HG02840 (cell line): ENCODE data around the gene ALCAM.
"Not testable (repeated sequence)": the region's sequence is repeated elsewhere in the genome, so short reads cannot be mapped to it uniquely, and the experiment has no call there.

Experiments
- ATAC-seq: cut with Tn5 transposase; IDR thresholded peaks from one replicate; pipeline ENCODE4 v1.9.1; 2021; ENCODE audit warnings: mild to moderate bottlenecking, moderate library complexity, moderate number of reproducible peaks; ENCODE audit not compliant: unreplicated experiment, low FRiP score

The ALCAM gene

DNA sequence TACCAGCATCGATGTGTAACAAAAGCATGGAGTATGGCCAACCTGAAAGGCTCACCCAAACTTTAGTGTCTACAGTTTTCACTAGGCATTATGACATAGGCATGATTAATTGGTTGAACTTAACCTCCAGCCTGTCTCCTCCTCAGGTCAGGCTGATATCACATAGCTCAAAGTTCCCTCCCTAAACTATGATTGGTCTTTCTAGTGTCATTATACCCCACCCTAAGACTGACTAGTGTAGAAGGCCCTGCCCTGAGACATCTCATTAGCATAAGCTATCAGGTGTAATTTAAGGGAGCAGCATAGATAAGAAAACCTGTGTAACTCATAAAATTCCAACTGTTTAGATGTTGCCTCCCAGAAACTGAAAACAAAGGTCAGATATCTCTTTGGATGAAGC lies 195.2 kb downstream of the ALCAM start:
- no peak for ATAC-seq

DNA sequence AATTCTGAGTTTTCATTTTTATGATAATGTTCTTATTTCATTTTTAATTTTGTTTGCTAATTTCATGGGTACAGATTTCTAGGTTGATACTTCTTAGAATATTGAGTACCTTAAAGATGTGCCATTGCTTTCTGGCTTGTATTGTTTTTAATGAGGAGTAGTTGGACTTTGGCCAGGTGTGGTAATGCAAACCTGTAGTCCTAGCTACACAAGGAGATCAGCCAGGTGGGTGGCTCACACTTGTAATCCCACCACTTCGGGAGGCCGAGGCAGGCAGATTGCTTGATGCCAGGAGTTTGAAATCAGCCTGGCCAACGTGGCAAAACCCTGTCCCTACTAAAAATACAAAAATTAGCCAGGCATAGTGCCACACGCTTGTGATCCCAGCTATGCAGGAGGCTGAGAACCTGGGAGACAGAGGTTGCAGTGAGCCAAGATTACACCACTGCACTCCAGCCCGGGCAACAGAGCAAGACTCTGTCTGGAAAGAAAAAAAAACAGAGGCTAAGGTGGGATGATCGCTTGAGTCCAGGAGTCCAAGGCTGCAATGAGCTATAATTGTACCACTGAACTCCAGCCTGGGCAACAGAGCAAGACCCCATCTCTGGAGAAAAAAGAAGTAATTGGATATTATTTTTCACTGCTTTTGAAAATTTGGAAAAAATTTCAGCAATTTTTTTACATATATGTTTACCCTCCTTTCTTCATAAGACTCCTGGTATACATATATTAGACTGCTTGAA lies 198.0 kb downstream of the ALCAM start:
- no peak for ATAC-seq

DNA sequence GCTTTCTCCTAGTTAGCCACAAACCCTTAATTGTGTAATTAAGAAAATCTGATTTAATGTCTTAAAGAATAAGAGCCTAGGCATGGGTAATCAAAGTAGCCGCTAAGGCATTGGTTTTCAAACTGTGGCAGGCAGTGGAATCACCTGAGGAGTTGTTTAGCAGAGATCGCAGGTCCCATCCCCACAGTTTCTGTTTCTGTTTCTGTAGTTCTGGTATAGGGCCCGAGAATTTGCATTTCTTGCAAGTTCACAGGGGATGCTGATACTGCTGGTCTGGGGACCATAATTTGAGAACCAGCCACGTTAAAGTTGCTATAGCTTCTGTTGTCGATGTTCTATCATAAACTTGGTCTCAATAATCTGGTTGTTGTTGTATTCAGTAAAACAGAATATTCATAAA lies 204.3 kb downstream of the ALCAM start:
- ATAC-seq = no peak

DNA sequence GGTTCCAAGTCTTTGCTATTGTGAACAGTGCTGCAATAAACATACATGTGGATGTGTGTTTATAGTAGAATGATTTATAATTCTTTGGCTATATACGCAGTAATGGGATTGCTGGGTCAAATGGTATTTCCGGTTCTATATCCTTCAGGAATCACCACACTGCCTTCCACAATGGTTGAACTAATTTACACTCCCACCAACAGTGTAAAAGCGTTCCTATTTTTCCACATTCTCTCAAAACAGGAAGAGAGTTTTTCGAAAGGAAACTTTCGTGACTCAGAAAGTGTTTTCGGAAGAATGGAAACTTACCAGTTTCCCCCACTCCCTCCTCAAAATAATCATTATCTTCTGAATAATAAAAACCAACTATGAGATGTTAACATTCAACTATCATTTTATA lies 205.8 kb downstream of the ALCAM start:
- ATAC-seq = no peak

DNA sequence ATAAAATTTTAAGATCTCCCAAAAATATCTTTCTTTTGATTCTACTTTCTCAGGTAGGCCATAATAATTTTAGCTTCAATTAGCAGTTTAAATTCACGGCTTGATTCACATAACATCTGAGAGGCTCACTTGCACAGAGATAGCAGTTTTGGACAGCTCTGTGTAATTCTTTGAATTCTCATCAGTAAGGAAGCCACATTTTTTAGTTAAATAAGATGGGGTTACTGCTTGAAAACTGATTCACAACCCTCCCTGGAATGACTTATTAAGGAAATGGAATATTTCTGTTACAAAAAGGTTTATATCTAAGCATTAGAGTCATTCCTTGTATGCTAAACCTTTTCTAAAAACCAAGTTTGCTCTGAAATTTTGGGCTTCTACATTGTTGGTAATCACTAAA lies 212.7 kb downstream of the ALCAM start:
- no peak for ATAC-seq

DNA sequence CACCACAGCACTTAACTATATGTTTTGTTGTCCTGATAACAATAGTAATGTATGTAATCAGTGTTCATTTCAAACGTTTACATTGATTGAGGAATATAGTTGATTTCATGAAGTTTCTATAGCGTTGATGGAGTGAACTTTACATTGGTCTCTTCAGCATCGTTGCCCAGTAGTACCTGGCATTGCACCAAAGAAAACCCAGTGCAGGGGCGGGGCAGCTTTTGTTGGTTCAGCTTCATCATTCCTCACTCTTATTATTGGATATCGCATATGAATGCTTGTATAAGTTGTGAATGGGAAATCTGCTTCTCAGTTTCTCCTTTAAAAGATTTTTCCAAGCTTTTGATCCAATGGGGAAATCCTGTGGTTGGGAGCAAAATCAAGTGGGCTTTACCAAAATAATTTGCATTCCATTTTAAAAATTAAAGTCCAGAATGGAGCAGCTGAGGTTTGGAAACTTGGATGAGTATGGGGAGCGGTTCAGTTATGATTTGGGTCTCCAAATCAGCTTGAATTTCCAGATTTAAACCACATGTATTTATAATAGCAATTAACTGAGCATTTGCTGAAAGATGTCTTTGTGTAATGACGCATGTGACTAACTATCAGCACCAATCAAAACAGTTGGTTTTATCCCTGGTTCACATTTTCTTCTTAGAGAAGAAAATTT lies 213.7 kb downstream of the ALCAM start:
- ATAC-seq = no peak

DNA sequence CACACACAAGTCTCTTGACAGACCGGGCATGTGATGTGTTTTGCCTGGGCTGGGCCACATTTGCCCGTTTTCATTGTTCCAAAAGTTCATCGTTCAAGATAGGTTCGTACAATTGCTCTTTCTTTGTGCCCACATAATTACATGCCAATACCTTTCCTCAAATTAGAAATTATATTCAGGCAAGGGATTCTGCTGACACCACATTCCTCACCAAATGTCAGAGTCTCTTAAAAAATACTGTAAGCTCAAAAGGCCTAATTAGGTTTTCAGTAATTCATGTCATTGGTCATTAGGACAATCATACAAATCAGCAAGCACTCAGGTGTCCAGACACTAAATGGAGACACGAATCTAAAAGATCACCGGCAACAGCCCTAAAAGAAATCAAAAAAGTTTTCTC lies 215.3 kb downstream of the ALCAM start:
- ATAC-seq = no peak

DNA sequence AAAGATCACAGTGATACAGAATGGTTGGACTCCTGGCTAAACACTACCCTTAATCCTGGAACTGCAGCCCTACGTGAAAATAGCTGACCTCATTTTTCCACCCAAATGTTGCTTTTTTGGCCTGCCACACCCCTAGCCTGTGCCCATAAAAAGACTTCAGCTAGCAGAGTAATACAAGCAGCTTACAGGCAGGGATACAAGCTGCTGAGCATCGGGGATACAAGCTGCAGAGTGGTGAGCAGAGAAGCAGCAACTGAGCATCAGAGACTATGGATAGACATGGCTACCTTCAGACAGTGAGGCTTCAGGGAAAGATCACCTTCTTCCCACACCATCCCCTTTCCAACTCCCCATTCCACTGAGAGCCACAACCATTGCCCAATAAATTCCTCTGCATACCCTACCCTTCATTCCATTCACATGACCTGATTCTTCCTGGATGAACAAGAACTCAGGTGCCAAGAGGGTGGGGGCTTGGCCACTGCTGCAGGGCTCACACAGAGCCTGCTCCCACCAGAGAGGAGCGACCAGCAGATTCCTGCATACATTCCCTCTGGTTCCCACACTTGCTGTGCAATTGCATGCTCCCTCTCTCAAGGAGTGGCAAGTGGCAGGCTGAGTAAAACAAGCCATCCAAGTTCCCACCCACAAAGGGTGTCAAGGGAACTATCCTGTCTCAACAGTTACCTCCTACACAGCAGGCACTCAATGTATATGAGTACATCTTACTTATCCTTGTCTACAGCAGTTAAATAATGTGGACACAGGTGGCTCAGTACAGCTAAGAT lies 217.5 kb downstream of the ALCAM start:
- no peak for ATAC-seq

DNA sequence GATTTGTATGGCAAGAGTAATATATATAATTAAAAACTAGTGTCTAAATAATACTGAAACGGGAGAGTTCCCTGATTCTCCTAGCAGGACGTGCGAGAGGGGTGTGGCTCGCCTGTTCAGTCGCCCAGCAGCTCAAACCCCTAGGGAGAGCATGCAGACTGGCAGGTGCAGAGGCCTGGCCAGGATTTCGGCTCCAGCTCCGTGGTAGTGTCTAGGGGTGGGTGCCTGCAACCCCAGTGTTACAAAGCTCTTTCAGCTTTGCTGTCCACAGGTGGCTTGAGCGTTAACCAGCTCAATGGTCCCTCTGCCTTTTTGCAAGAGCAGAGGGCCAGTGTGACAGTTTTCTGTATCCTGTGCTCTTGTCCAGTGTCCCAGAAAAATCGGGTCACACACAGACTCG lies 226.6 kb downstream of the ALCAM start:
- ATAC-seq = no peak

DNA sequence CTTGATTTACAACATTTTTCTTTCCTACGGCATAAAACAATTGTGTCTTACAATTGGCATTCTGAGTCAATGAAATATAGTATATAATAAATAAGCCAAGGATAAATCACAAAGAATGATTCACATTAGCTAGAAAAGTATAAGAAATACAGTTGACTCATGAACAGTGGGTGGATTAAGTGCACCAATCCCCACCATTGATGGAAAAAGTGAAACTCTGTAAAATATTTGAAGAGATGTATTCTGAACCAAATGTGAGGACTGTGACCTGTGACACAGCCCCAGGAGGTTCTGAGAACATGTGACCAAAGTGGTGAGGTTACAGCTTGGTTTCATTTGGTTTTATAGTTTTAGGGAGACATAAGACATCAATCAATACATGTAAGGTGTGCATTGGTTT lies 227.5 kb downstream of the ALCAM start:
- no peak for ATAC-seq

DNA sequence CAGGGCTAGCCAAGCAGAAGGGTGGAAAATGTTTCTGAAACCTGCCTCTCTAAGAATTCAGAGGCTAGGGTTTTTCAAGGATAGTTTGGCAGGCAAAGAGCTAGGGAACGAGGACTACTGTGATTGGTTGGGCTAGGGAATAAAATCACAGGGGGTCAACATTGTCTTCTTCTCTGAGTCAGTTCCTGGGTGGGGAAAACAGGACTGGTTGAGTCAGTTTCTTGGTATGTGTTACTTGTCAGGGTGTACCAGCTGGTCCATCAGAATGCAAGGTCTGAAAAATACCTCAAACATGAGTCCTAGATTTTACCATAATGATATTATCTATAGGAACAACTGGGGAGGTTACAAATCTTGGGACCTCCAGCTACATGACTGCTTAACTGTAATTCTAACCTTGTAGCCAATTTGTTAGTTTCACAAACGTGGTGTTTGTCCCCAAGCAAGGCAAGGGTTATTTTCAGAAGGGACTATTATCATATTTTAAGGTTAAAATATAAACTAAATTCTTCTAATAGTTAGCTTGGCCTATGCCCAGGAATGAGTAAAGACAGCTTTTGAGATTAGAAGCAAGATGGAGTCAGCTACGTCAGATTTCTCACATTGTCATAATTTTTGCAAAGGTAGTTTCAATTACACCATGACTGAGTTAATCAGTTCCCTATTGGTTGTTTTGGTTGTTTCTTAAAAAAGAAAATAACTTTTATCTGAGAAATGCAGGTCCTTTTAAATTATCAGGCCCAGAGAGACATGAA lies 231.5 kb downstream of the ALCAM start:
- no peak for ATAC-seq

DNA sequence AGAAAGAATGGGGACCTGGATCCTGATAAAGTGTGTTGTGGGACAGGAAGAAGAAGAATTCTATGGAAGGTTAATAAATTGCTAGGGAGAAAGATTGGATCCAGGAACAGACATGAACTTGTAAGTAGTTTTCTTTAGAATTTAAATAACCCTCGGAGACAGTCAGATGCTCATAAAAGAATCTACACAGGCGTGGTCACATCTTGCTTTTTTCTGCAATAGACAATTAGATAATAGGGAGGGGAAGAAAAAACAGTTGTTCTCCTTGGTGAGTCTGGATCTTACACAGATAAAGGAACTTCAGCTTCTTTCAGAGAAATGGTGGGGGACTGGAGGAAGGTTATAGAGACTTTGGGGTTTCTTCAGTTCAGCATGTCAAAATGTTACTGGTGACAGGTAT lies 232.6 kb downstream of the ALCAM start:
- no peak for ATAC-seq

DNA sequence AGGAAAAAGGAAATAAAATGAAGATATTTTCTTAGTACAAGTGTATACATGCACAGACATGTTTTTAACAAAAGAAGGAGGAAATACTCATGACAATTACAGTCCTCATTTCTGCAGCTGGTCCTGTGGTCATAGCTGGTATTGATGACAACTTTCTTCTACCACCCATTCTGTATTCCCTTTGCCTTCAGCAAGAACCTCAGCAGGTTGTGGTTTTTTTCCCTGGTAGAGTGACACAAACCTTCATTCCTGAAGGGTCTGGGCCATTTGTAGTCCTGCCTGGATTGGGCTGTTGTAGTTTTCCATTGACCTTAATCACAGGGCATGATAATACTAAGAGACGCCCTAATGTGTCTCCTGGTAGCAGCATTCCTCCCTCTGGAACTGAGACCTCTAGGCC lies 235.0 kb downstream of the ALCAM start:
- not testable (repeated sequence) for ATAC-seq

DNA sequence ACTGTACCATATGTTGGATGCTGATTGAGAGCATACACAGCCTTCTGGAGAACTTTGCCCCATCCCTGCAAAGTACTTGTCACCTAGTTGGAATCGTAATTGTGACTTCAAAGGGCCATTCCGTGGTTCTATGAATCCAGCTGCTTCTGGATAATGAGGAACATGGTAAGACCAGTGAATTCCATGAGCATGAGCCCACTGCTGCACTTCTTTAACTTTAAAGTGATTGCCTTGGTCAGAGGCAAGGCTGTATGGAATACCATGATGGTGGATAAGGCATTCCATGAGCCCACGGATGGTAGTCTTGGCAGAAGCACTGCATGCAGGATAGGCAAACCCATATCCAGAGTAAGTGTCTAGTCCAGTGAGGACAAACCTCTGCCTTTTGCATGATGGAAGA lies 235.6 kb downstream of the ALCAM start:
- ATAC-seq = not testable (repeated sequence)

DNA sequence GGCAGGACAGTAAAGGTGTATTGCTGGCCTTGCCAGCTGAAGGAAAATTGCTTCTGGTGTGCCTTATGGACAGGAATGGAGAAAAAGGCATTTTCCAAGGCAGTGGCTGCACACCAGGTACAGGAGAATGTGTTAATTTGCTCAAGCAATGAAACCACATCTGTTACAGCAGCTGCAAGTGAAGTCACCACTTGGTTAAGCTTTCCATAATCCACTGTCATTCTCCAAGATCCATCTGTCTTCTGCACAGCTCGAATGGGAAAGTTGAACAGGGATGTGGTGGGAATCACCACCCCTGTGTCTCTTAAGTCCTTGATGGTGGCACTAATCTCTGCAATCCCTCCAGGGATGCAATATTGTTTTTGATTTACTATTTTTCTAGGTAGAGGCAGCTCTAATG lies 236.8 kb downstream of the ALCAM start:
- not testable (repeated sequence) for ATAC-seq

DNA sequence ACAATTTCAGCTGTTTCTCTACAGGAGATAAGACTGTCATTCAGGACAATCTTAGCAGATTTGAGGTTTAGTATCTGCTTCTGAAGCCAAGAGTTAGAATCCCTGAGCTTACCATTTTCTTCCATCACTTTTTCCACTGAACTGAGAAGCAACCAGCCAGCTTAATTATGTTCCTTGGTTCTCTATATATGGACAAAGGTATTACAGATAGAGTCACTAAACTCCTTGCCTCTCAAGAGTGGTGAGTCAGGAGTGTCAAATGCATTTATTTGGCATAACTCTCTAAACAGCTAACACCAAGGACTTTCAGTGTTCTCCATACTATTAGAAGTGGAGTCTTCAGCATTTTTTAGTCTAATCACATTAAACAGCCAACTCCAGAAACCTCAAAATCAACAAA lies 239.3 kb downstream of the ALCAM start:
- no peak for ATAC-seq

DNA sequence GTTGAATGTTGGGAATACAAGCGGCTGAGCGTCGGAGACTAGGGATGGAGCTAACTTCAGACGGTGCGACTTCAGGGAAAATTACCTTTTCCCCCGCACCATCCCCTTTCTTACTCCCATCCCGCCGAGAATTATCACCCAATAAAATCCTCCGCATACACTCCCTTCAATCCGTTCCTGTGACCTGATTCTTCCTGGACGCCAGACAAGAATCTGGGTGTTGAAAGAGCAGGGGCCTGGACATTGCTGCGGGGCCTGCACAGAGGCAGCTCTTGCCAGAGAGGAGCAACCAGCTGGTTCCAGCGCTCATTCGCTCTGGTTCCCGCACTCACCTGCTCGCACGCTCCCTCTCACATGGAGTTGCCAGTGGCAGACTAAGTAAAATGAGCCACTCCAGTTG lies 241.9 kb downstream of the ALCAM start:
- ATAC-seq = no peak

DNA sequence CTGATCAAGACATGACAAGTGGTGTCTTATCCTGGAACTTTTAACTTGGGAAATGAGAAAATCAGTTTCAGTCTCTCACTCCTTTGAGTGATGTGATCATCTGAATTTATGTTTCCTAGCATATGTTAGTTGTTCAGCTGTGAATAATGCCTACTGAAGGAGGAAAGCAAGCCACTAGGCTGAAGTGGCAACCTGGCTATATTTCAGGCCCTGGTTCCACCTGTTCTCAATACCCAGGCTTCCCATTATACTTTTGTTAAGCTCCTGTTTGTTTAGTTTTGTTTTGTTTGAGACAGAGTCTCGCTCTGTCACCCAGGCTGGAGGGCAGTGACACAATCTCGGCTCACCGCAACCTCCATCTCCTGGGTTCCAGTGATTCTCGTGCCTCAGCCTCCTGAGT lies 243.8 kb downstream of the ALCAM start:
- ATAC-seq = no peak

DNA sequence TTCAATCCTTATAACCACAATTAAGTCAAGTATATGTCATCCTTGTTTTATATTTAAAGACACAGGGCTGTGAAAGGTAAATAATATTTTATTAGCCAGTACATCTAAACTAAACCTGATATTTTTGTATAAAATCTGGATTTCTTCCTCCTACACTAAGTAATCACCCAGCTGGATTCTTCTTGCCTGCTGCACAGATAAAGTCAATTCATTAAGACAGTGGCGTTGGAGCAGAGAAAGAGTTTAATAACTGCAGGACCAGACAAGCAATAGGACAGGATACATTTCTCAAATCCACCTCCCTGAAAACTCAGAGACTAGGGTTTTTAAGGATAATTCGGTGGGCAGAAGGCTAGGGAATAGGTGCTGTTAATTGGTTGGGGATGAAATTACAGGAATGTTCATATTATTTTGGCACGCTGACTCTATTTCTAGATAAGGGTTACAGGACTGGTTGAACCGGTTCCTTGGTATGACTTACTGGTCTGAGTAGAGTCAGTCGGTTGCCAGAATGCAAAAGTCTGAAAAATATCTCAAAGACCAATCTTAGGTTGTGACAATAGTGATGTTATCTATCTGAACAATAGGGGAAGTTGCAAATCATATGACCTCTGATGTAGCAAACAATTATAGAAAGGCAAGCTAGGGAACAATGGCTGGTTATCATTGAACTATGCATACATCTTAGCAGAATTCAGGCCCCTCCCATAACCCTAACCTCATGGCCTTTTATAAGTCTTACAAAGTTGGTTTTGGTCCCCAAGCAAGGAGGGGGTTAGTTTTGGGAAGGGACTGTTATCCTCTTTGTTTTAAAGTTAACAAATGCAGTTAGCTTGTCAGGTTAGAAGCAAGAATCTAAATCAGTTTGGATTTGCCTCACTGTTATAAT lies 244.8 kb downstream of the ALCAM start:
- ATAC-seq = no peak

DNA sequence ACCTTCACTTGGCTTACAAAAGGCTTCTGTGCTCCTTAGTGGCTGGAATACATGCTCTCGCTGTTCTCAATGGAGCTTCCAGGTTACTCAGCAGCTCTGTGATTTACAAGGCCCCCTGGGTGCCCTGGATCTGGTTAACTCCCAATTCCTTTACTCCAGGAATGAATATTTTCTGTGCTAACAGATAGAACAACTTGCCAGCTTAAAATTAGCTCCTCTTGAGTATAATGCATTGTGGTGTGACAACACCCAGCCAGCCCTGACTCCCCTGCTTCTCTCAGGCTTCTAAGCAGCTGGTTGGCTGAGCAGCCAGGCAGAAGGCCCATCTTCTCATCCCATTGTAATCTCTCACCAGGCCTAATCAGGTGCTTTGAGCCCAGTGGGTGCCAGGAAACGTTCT lies 246.4 kb downstream of the ALCAM start:
- ATAC-seq = no peak
